GM12873 (cell line): ENCODE measurements around the gene NKIRAS2.

Source experiments
- CTCF ChIP-seq: IDR thresholded peaks from 2 replicates; pipeline ENCODE4 v1.5.1; 2012; ENCODE audit warnings: low read depth, mild to moderate bottlenecking, moderate library complexity, low read length, control low read depth; ENCODE audit not compliant: insufficient read depth; ENCODE audit errors: missing control alignments

Gene NKIRAS2

DNA sequence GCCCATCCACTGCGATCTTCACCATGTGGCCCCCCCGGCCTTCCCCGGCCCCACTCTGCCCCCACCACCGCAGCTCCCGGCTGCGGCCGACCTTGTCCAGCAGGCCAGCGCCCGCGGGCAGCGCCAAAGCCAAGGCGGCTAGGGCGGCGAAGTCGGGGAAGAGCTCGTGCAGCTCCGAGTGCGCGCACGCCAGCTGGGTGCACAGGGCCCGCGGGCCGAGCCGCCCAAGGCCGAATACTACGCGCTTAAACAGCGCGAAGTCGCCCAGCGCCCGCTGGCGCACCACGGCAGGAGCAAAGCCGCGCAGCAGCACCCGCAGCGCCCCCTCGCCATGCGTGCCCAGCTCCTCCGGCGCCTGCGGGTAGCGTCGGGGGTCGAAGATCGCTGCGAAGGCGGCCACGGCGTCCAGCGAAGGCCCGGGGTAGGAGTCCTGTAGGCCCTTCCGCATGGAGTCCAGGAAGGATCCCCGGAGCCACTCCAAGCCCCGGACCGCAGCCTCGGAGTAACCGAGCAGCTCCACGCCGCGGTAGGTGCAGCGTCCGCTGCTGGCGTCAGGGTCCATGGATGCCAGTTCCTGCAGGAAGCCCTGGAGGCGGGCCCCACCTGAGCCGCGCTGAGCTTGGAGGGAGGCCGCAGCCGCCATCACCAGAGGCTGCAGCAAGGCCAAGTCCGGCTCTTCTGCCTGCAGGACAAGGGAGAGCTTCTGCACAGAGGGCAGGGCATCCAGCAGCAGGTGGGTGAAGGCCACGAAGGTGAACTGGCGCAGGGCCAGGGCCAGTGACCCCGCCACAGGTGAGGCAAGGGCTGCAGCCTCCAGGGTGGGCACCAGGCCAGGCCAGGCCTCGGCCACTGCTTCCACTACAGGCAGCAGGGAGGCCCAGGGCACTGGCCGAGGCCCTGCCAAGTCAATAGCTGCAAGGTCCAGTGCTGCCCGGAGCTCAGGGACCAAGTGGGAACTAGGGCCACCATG is 20.2 kb downstream of the NKIRAS2 start:
- TF ChIP-seq CTCF = no peak

DNA sequence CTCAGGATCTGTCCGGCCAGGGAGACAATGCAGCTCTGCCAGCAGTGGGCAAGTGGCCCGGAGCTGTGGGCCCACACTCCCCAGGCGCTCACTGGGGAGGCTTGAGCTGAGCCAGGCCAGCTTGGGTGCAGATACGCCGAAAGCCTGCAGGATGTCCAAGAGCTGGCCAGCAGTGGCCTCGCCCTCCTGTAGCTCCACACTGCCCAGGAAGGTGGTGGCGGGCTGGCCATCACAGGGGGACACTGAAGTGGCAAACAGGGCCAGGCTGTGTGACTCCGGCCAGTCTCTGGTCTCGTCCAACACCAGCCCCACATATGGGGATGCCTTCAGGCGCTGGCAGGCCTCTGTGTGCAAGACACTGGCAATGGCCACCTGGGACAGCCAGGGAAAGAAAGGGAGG is 20.9 kb downstream of the NKIRAS2 start:
- no peak for TF ChIP-seq CTCF

- TF ChIP-seq CTCF = no peak
Observed at GRCh38 chr17:42041619-42042018, 21.7 kb downstream of the NKIRAS2 start.

- TF ChIP-seq CTCF = no peak
Observed at GRCh38 chr17:42042598-42043319, 22.9 kb downstream of the NKIRAS2 start.

GRCh38 chr17:42045719-42046118 is 25.8 kb downstream of the NKIRAS2 start:
- TF ChIP-seq CTCF = no peak

DNA sequence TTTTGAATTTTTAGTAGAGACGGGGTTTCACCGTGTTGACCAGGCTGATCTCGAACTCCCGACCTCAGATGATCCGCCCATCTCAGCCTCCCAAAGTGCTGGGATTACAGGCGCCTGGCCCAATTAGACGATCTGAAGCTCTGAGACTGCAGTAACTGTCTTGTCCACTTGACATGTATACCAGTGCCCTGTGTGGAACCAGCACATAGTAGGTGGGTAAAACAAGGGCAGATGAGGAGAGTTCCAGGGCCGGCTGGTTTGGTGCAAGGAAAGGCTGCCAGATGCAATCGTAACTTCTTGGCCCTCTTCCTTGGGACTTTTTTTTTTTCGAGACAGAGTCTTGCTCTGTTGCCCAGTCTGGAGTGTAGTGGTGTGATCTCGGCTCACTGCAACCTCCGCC is 27.5 kb downstream of the NKIRAS2 start:
- TF ChIP-seq CTCF = no peak

- no peak for TF ChIP-seq CTCF
Observed at GRCh38 chr17:42049834-42050392, 30.0 kb downstream of the NKIRAS2 start.
